Suprapubic skin (tissue), 4 donors: Measurements from ENCODE around the gene CHSY1. TPM values are rescaled to one million over a fixed set of nuclear protein-coding genes. Genes with fewer than 3 reads are reported as not detected.

Experiments used
- DNase-seq, 2 donors: peaks; one replicate each; pipeline ENCODE4 v3.0.0-alpha.2; 2019; ENCODE audit warnings: low spot score in 2 of 2
- H3K27ac ChIP-seq: fragments of 200-600 bp; sonication (generic); one replicate; pipeline ENCODE4 v1.5.1; 2019
- H3K27me3 ChIP-seq: fragments of 200-600 bp; sonication (generic); one replicate; pipeline ENCODE4 v1.5.1; 2019
- H3K36me3 ChIP-seq: fragments of 200-600 bp; sonication (generic); one replicate; pipeline ENCODE4 v1.5.1; 2019
- H3K4me1 ChIP-seq: fragments of 200-600 bp; sonication (generic); one replicate; pipeline ENCODE4 v1.5.1; 2019
- H3K4me3 ChIP-seq: fragments of 200-600 bp; sonication (generic); one replicate; pipeline ENCODE4 v1.5.1; 2019; ENCODE audit warnings: mild to moderate bottlenecking
- H3K9me3 ChIP-seq: fragments of 200-600 bp; sonication (generic); one replicate; pipeline ENCODE4 v1.5.1; 2019
- EP300 ChIP-seq: sonication (generic); formaldehyde crosslinking; IDR thresholded peaks from one replicate; pipeline ENCODE4 v1.6.1; 2017; ENCODE audit warnings: antibody characterized with exemption
- POLR2A ChIP-seq, 2 donors: fragments of 450-650 bp; IDR thresholded peaks; one replicate each; pipeline ENCODE4 v1.6.1; 2017; ENCODE audit warnings: antibody characterized with exemption in 2 of 2, mild to moderate bottlenecking in 2 of 2, moderate library complexity in 2 of 2
- POLR2AphosphoS5 ChIP-seq, 3 donors: sonication (generic); formaldehyde crosslinking; IDR thresholded peaks; one replicate each; pipeline ENCODE4 v1.6.1; 2017; ENCODE audit warnings: antibody characterized with exemption in 3 of 3
- WGBS: methylation state at CpG from one replicate; pipeline ENCODE4 v1.1.5; 2018; 5-methylcytosine and 5-hydroxymethylcytosine counted together
- total RNA-seq, 4 donors: library from RNA; depleted of rRNA; stranded (reverse); fragments of >200 nt; gene quantifications; one replicate each; pipeline ENCODE4 v1.1.0, GENCODE V29; 2016
- TF ChIP-seq, protein P1 (sequence below), 2 donors: fragments of 200-600 bp in 1 of 2; fragments of 450-650 bp in 1 of 2; sonication (generic) in 1 of 2; IDR thresholded peaks; one replicate each; pipeline ENCODE4 v1.5.1; 2016 to 2019; ENCODE audit warnings: antibody characterized with exemption in 2 of 2, mild to moderate bottlenecking in 1 of 2, moderate library complexity in 1 of 2

The CHSY1 gene
- total RNA-seq, 4 donors from 2014 or later = 29.7 to 39.6 (median 30.5) TPM

DNA sequence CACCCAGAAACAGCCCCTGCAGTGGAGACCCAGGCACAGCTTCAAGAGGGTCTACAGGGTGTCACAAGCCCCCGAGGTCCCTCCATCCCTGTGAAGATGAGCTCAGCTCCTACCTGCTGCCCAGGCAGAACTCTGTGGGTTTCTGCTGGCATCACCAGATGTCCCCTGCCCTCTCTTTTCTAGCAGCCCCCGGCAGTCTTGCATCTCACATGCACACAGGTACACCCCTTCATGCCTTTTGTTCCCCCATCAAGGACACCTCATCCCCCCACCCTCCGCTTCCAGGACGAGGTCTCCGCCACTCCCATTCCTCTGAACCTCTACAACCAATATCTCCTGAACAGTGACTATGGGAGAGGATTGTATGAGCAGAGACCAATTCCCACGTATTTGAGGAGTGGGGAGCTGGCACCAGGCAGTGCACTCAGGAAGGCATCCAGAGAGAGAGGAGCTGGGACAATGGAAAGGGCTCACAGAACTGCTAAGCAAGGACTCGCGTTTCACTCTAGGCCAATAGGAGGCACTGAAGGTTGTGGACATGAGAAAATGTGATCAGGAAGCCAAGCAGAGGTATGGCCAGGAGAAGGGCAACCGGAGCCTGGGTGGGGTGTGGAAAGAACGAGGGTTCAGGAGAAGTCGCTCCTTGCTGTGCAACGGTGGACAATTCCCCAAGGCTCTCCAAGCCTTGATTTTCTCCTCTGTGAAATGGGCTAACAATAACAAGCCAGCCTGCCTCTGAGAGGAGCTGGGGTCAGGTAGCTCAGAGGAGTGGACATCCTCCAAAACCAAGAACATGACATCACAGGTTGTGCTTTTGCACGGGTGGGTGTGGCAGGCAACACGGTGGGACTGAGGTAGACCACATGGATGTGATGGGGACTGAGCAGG, 115.2 kb downstream of the CHSY1 start:
- Histone ChIP-seq H3K9me3 (no peaks in the 10 kb centered on the region), H3K27ac (no peak overlapping the region), H3K4me1 (peaks cover 4% of the 10 kb centered on the region), H3K27me3 (no peaks in the 10 kb centered on the region), H3K36me3 (no peaks in the 10 kb centered on the region), H3K4me3 (no peak overlapping the region)
- TF ChIP-seq POLR2A (IDR thresholded peaks at IDR 0.05) = no peak
- no peak for TF ChIP-seq EP300
- TF ChIP-seq, protein P1, sequence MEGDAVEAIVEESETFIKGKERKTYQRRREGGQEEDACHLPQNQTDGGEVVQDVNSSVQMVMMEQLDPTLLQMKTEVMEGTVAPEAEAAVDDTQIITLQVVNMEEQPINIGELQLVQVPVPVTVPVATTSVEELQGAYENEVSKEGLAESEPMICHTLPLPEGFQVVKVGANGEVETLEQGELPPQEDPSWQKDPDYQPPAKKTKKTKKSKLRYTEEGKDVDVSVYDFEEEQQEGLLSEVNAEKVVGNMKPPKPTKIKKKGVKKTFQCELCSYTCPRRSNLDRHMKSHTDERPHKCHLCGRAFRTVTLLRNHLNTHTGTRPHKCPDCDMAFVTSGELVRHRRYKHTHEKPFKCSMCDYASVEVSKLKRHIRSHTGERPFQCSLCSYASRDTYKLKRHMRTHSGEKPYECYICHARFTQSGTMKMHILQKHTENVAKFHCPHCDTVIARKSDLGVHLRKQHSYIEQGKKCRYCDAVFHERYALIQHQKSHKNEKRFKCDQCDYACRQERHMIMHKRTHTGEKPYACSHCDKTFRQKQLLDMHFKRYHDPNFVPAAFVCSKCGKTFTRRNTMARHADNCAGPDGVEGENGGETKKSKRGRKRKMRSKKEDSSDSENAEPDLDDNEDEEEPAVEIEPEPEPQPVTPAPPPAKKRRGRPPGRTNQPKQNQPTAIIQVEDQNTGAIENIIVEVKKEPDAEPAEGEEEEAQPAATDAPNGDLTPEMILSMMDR (IDR thresholded peaks at IDR 0.05) = no peak
- TF ChIP-seq POLR2AphosphoS5 (IDR thresholded peaks at IDR 0.05) = no peak
- 89% methylated on average over 14 of the region's 14 CpGs for WGBS
- DNase-seq = no peak

DNA sequence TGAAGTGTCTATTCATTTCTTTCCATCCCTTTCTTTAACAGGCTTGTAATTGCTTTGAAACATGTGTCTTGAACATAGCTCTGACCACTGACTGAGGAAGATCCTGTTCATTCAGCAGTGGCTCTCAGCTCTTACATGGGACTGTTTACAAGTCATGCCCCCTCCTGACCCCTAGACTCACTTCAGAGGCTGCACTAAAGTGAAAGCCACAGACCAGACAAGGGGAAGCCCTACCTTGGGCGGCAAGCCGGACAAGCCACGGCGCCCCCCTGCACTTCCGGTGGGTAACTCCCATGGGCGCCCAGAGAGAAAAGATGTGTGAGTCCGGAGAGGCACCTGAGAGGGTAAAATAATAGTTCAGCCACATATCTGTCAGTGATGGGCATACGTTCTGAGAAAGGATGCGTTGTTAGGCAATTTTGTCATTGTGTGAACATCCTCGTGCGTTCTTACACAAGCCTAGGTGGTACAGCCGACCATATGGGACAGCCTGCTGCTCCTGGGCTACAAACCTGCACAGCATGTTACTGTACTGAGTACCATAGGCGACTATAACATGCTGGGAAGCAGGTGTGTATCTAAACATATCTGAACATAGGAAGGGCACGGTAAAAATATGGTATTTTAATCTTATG, 116.2 kb downstream of the CHSY1 start:
- no peaks in the 10 kb centered on the region for H3K27me3 ChIP-seq
- no peak overlapping the region for H3K4me3 ChIP-seq
- DNase-seq = no peak
- TF ChIP-seq POLR2A (IDR thresholded peaks at IDR 0.05) (no peak), POLR2AphosphoS5 (IDR thresholded peaks at IDR 0.05) (no peak), EP300 (no peak)
- WGBS = 72% methylated on average over 9 of the region's 14 CpGs
- H3K36me3 ChIP-seq = no peaks in the 10 kb centered on the region
- H3K27ac ChIP-seq = no peak overlapping the region
- H3K4me1 ChIP-seq = peaks cover 4% of the 10 kb centered on the region
- no peaks in the 10 kb centered on the region for H3K9me3 ChIP-seq

DNA sequence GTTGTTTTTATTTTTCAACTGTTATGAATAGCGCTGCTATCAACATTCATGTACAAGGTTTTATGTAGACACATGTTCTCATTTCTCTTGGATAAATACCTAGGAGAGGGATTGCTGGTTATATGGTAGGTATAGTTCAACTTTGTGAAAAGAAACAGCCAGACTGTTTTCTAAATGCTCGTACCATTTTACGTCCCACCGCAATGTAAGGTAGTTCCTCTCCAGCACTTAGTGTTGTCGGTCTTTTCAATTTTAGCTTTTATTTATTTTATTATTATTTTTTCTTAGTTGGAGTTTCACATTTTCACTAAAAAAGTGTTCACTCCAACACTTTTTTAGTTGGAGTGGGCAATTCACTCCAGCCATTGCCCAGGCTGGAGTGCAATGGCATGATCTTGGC, 117.1 kb downstream of the CHSY1 start:
- no peaks in the 10 kb centered on the region for H3K9me3 ChIP-seq
- no peaks in the 10 kb centered on the region for H3K36me3 ChIP-seq
- no peak overlapping the region for H3K27ac ChIP-seq
- TF ChIP-seq EP300 = no peak
- TF ChIP-seq, protein P1 (IDR thresholded peaks at IDR 0.05) = no peak
- no peak for TF ChIP-seq POLR2AphosphoS5 (IDR thresholded peaks at IDR 0.05)
- TF ChIP-seq POLR2A (IDR thresholded peaks at IDR 0.05) = no peak
- no peak overlapping the region for H3K4me3 ChIP-seq
- no peak for DNase-seq
- 99% methylated on average over 5 of the region's 5 CpGs for WGBS
- H3K27me3 ChIP-seq = no peaks in the 10 kb centered on the region
- peaks cover 4% of the 10 kb centered on the region for H3K4me1 ChIP-seq

DNA sequence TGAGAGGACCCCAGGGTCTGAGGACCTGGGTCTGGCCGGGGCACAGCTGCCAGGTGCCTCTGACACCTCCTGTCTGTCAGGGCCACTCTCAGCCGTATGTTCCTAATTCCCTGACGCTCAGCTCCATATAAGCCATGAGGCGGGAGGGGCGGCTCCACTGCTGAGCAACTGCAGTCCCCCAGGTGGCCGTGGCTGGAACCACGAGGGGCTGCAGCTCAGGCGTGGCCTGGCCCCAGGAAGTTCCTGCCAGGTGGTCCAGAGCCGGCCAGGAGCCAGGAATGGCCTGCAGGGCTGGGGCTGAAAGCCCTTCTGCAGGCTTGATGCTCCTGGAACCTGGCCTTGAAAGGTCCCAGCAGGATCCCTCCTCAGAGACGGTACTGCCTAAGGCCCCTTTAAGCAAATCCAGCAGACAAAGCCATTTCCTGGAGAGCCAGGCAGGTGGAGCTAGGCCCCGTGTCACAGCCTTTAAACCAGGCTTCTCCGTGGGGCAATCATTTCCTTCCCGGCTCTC, 118.0 kb downstream of the CHSY1 start:
- no peaks in the 10 kb centered on the region for H3K27me3 ChIP-seq
- no peak overlapping the region for H3K4me3 ChIP-seq

DNA sequence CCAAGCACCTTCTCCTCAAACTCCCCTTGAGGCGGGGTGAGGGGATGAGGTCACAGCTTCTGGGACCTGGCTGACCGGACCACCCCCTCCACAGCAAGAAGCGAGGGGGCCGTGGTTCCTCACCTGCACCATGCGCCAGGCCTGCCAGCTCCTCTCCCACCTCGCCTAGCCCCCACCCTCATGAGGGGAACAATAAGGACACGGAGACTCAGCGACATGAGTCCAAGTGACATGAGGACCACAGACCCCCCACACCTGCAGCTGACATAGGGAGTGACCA, 118.7 kb downstream of the CHSY1 start:
- Histone ChIP-seq H3K36me3 (no peaks in the 10 kb centered on the region), H3K27me3 (no peaks in the 10 kb centered on the region), H3K4me1 (peaks cover 8% of the 10 kb centered on the region), H3K4me3 (no peak overlapping the region), H3K27ac (no peak overlapping the region), H3K9me3 (no peaks in the 10 kb centered on the region)
- no peak for DNase-seq
- 95% methylated on average over 8 of the region's 8 CpGs for WGBS
- no peak for TF ChIP-seq EP300
- no peak for TF ChIP-seq POLR2AphosphoS5 (IDR thresholded peaks at IDR 0.05)
- no peak for TF ChIP-seq POLR2A (IDR thresholded peaks at IDR 0.05)
- TF ChIP-seq, protein P1 (IDR thresholded peaks at IDR 0.05) = no peak

More for the DNA sequence above, 118.0 kb downstream of the CHSY1 start:
- 73% methylated on average over 7 of the region's 13 CpGs for WGBS
- Histone ChIP-seq H3K9me3 (no peaks in the 10 kb centered on the region), H3K27ac (no peak overlapping the region), H3K4me1 (peaks cover 4% of the 10 kb centered on the region), H3K36me3 (no peaks in the 10 kb centered on the region)
- TF ChIP-seq EP300 = no peak
- TF ChIP-seq POLR2AphosphoS5 (IDR thresholded peaks at IDR 0.05) = no peak
- TF ChIP-seq, protein P1 (IDR thresholded peaks at IDR 0.05) = no peak
- TF ChIP-seq POLR2A (IDR thresholded peaks at IDR 0.05) = no peak
- DNase-seq = no peak
